ENCODE results near the gene DST.

DNA sequence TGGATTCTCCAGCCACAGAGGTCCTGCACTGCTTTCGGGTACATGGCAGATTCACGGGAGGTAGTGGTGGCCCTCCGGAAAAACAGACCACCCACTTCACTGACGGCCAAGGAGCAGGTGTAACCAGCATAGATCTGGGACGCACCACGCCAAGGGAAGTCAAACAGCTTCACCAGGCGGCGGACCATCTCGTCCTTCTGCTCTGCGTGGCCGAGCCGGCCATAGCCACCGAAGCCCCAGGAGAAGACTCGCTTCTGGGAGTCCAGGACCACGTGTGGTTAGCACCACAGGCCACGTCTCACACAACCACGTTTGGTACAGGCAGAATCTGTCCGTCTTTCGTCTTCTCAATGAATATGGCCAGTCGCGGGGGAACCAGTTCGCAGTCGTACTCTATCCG, 210.5 kb downstream of the DST start:
- no peak for TF ChIP-seq CTCF (conservative IDR thresholded peaks at IDR 0.05 in 1 of 2, IDR thresholded peaks at IDR 0.05 in 1 of 2; ENCODE audit: low read depth in 1 of 2, low read length in 2 of 2)
- TF ChIP-seq EZH2 (IDR thresholded peaks at IDR 0.05; ENCODE audit: low read length, missing control alignments) = no peak
